ENCODE data around the gene TNNC1.

The TNNC1 gene

GRCh38 chr3:52463416-52463815, 9.6 kb upstream of the TNNC1 start:
- CTCF ChIA-PET = interaction anchor here (7.9 kb wide), 1 partner anchor 7 kb away, joined by 53 read pairs; no protein-coding TSS in a partner anchor
- no peak for DNase-seq (ENCODE audit: extremely low spot score)
- POLR2A ChIA-PET = no interaction called here
- TF ChIP-seq CTCF (IDR thresholded peaks at IDR 0.05; ENCODE audit: control extremely low read depth, extremely low read depth, low read depth, missing control alignments) = no peak

- ChIA-PET POLR2A (interaction anchor here (0.7 kb wide), 1 partner anchor 153 kb away, joined by 5 read pairs; no protein-coding TSS in a partner anchor), CTCF (interaction anchor here (1.2 to 7.9 kb wide), 3 partner anchors 8 to 15 kb away, joined by 3 to 60 read pairs (median 53); partner anchors contain the start of genes SEMA3G and TNNC1)
- TF ChIP-seq CTCF (IDR thresholded peaks at IDR 0.05; ENCODE audit: control extremely low read depth, extremely low read depth, low read depth, missing control alignments) = no peak
- no peak for DNase-seq (ENCODE audit: extremely low spot score)
Observed at GRCh38 chr3:52461874-52462273, 8.0 kb upstream of the TNNC1 start.

- ChIA-PET CTCF (interaction anchor here (1.0 to 7.9 kb wide), 4 partner anchors 12 to 47 kb away, joined by 4 to 60 read pairs (median 29); partner anchors contain the start of gene SEMA3G), POLR2A (interaction anchor here (1.1 kb wide), 1 partner anchor 77 kb away, joined by 3 read pairs; the partner anchor contains the start of gene UQCC5)
- no peak for DNase-seq (ENCODE audit: extremely low spot score)
- TF ChIP-seq CTCF (IDR thresholded peaks at IDR 0.05; ENCODE audit: control extremely low read depth, extremely low read depth, low read depth, missing control alignments) = no peak
Observed at GRCh38 chr3:52458770-52459545, 5.1 kb upstream of the TNNC1 start.

- CTCF ChIA-PET = interaction anchor here (1.0 to 7.9 kb wide), 4 partner anchors 11 to 46 kb away, joined by 4 to 60 read pairs (median 29); partner anchors contain the start of gene SEMA3G
- TF ChIP-seq CTCF (IDR thresholded peaks at IDR 0.05; ENCODE audit: control extremely low read depth, extremely low read depth, low read depth, missing control alignments) = no peak
- POLR2A ChIA-PET = interaction anchor here (1.1 kb wide), 1 partner anchor 78 kb away, joined by 3 read pairs; the partner anchor contains the start of gene UQCC5
- DNase-seq (ENCODE audit: extremely low spot score) = no peak
Observed at GRCh38 chr3:52458031-52458760, 4.4 kb upstream of the TNNC1 start.

- ChIA-PET CTCF (interaction anchor here (1.7 to 7.9 kb wide), 3 partner anchors 10 to 44 kb away, joined by 5 to 60 read pairs (median 53); partner anchors contain the start of gene SEMA3G), POLR2A (no interaction called here)
- no peak for DNase-seq (ENCODE audit: extremely low spot score)
- no peak for TF ChIP-seq CTCF (IDR thresholded peaks at IDR 0.05; ENCODE audit: control extremely low read depth, extremely low read depth, low read depth, missing control alignments)
Observed at GRCh38 chr3:52456800-52457183, 3.0 kb upstream of the TNNC1 start.

- DNase-seq (ENCODE audit: extremely low spot score) = no peak
- CTCF ChIA-PET = interaction anchor here (1.7 to 7.9 kb wide), 3 partner anchors 9 to 44 kb away, joined by 5 to 60 read pairs (median 53); partner anchors contain the start of gene SEMA3G
- no peak for TF ChIP-seq CTCF (IDR thresholded peaks at IDR 0.05; ENCODE audit: control extremely low read depth, extremely low read depth, low read depth, missing control alignments)
- POLR2A ChIA-PET = no interaction called here
Observed at GRCh38 chr3:52456169-52456799, 2.4 kb upstream of the TNNC1 start.

Data from GM10248 (cell line).